ENCODE results near the gene TIMELESS. TPM values are rescaled to one million over a fixed set of nuclear protein-coding genes. Genes with fewer than 3 reads are reported as not detected.

The TIMELESS gene
- total RNA-seq, 1 experiment from 2014 or later = 47.0 TPM

DNA sequence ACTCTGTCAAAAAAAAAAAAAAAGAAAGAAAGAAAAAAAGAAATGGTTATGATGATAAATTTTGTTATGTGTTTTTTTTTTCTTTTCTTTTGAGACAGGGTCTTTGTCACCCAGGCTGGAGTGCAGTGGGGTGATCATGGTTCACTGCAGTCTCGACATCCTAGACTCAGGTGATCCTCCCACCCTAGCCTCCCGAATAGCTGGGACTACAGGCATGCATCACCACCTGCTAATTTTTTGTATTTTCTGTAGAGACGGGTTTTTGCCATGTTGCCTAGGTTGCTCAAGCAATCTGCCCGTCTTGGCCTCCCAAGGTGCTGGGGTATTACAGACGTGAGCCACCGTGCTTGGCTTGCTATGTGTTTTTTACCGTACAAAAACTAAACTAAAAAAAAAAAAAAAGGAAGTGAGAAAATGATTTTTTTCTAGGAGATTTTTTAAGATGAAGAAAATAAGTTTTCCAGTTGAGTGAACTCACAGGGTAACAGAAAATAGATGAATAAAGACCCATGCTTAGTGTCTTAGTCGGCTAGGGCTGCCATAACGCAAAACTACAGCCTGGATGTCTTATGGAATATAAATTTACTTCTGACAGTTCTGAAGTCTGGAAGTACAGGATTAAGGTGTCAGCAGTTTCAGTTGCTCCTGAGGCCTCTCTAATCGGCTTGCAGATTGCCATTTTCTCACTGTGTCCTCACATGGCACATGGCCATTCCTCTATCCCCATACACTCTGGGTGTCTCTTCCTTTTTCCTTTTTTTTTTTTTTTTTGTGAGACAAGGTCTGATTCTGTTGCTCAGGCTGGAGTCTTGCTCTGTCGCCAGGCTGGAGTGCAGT is 73.4 kb downstream of the TIMELESS start:
- BruUV-seq (replicated peaks) = no TSS peak
- H3K79me2 ChIP-seq (ENCODE audit: insufficient read depth, low read length) = no peaks in the 10 kb centered on the region
- POLR2A ChIA-PET = no interaction called here
- no peaks in the 10 kb centered on the region for H3K9me2 ChIP-seq (ENCODE audit: insufficient read depth)
- H3K27me3 ChIP-seq (ENCODE audit: insufficient read depth, low read length) = no peaks in the 10 kb centered on the region
- intact Hi-C loops (cut with micrococcal nuclease) = no loop called here
- CTCF ChIA-PET = no interaction called here
- H3K9me3 ChIP-seq (ENCODE audit: control insufficient read depth in 1 of 2, insufficient read depth in 1 of 2, low read depth in 1 of 2, low read length in 2 of 2) = no peaks in the 10 kb centered on the region
- ATAC-seq = no peak
- RAD21 ChIA-PET (ENCODE audit: low non-redundant PET in 1 of 2, low total read pairs in 2 of 2, uncharacterized antibody in 2 of 2, unreplicated experiment in 2 of 2) = interaction anchor here in 1 of 2 experiments (0.7 kb wide), 1 partner anchor 9 kb away, joined by 3 read pairs; no protein-coding TSS in a partner anchor
- peaks cover 0 to 7% of the 10 kb centered on the region in 2 experiments; a peak in 1 of 4 replicates for H3K4me1 ChIP-seq (ENCODE audit: control insufficient read depth in 1 of 2, insufficient read depth in 2 of 2, low read length in 2 of 2)
- no peak for TF ChIP-seq EZH2phosphoT487 (IDR thresholded peaks at IDR 0.05; ENCODE audit: borderline replicate concordance)
- H4K20me1 ChIP-seq (ENCODE audit: insufficient read depth) = no peaks in the 10 kb centered on the region
- no peak overlapping the region for H3K4me2 ChIP-seq (ENCODE audit: low read length)
- no peak overlapping the region for H3K27ac ChIP-seq (ENCODE audit: low read depth, low read length)
- H3K36me3 ChIP-seq (ENCODE audit: control insufficient read depth in 1 of 2, insufficient read depth in 2 of 2, low read length in 2 of 2) = no peaks in the 10 kb centered on the region
- H3K9ac ChIP-seq (ENCODE audit: low read length) = no peak overlapping the region
- no peak for DNase-seq (ENCODE audit: low read depth, low spot score)
- H3K4me3 ChIP-seq (replicated peaks in 1 of 2; ENCODE audit: low read depth in 1 of 2, low read length in 2 of 2) = no peak overlapping the region
- no peak overlapping the region for H2AFZ ChIP-seq (ENCODE audit: low read depth, low read length, poor library complexity, severe bottlenecking)

- Histone ChIP-seq H3K4me3 (replicated peaks in 1 of 2; ENCODE audit: low read depth in 1 of 2, low read length in 2 of 2) (no peak overlapping the region), H3K4me2 (ENCODE audit: low read length) (no peak overlapping the region), H3K79me2 (ENCODE audit: insufficient read depth, low read length) (no peaks in the 10 kb centered on the region), H4K20me1 (ENCODE audit: insufficient read depth) (no peaks in the 10 kb centered on the region), H3K9ac (ENCODE audit: low read length) (no peak overlapping the region), H3K9me2 (ENCODE audit: insufficient read depth) (no peaks in the 10 kb centered on the region), H3K36me3 (ENCODE audit: control insufficient read depth in 1 of 2, insufficient read depth in 2 of 2, low read length in 2 of 2) (no peaks in the 10 kb centered on the region), H2AFZ (ENCODE audit: low read depth, low read length, poor library complexity, severe bottlenecking) (no peak overlapping the region), H3K27me3 (ENCODE audit: insufficient read depth, low read length) (no peaks in the 10 kb centered on the region), H3K9me3 (ENCODE audit: control insufficient read depth in 1 of 2, insufficient read depth in 1 of 2, low read depth in 1 of 2, low read length in 2 of 2) (no peaks in the 10 kb centered on the region), H3K27ac (ENCODE audit: low read depth, low read length) (no peak overlapping the region), H3K4me1 (ENCODE audit: control insufficient read depth in 1 of 2, insufficient read depth in 2 of 2, low read length in 2 of 2) (peaks cover 0 to 7% of the 10 kb centered on the region in 2 experiments; a peak in 1 of 4 replicates)
- POLR2A ChIA-PET = no interaction called here
- RAD21 ChIA-PET (ENCODE audit: low non-redundant PET in 1 of 2, low total read pairs in 2 of 2, uncharacterized antibody in 2 of 2, unreplicated experiment in 2 of 2) = interaction anchor here (0.6 to 0.7 kb wide), 3 partner anchors 8 to 101 kb away, joined by 3 read pairs; no protein-coding TSS in a partner anchor
- CTCF ChIA-PET = interaction anchor here (1.4 kb wide), 1 partner anchor 15 kb away, joined by 5 read pairs; the partner anchor contains the start of gene STAT2
- no TSS peak for BruUV-seq (replicated peaks)
- intact Hi-C loops (cut with micrococcal nuclease) = no loop called here
- no peak for DNase-seq (ENCODE audit: low read depth, low spot score)
- no peak for ATAC-seq
- no peak for TF ChIP-seq ZNF274 (IDR thresholded peaks at IDR 0.05; ENCODE audit: low read depth, low read length)
- TF ChIP-seq EZH2 (IDR thresholded peaks at IDR 0.05) = no peak
- no peak for TF ChIP-seq EZH2phosphoT487 (IDR thresholded peaks at IDR 0.05; ENCODE audit: borderline replicate concordance)
- TF ChIP-seq CEBPB (IDR thresholded peaks at IDR 0.05; ENCODE audit: low read depth) = no peak
- no peak for TF ChIP-seq SRF (IDR thresholded peaks at IDR 0.05; ENCODE audit: low read depth)
- TF ChIP-seq POLR2AphosphoS5 (IDR thresholded peaks at IDR 0.05; ENCODE audit: low read depth, low read length) = no peak
- no peak for TF ChIP-seq RAD21 (IDR thresholded peaks at IDR 0.05; ENCODE audit: low read depth)
- TF ChIP-seq SP1 (IDR thresholded peaks at IDR 0.05; ENCODE audit: low read depth) = no peak
- TF ChIP-seq, protein P1, sequence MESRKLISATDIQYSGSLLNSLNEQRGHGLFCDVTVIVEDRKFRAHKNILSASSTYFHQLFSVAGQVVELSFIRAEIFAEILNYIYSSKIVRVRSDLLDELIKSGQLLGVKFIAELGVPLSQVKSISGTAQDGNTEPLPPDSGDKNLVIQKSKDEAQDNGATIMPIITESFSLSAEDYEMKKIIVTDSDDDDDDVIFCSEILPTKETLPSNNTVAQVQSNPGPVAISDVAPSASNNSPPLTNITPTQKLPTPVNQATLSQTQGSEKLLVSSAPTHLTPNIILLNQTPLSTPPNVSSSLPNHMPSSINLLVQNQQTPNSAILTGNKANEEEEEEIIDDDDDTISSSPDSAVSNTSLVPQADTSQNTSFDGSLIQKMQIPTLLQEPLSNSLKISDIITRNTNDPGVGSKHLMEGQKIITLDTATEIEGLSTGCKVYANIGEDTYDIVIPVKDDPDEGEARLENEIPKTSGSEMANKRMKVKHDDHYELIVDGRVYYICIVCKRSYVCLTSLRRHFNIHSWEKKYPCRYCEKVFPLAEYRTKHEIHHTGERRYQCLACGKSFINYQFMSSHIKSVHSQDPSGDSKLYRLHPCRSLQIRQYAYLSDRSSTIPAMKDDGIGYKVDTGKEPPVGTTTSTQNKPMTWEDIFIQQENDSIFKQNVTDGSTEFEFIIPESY (IDR thresholded peaks at IDR 0.05; ENCODE audit: extremely low read depth, insufficient replicate concordance, low read length) = no peak
- TF ChIP-seq REST (IDR thresholded peaks at IDR 0.05; ENCODE audit: low read depth) = no peak
- no peak for TF ChIP-seq POLR2A (IDR thresholded peaks at IDR 0.05; ENCODE audit: borderline replicate concordance, extremely low read depth, insufficient read depth, insufficient read length)
- TF ChIP-seq EGR1 (IDR thresholded peaks at IDR 0.05; ENCODE audit: low read depth) = no peak
Observed at GRCh38 chr12:56374726-56375597, 74.3 kb downstream of the TIMELESS start.

Data from HCT116 (cell line).